MCF 10A (cell line): ENCODE data around the gene SH3BP5. TPM values are rescaled to one million over a fixed set of nuclear protein-coding genes. Genes with fewer than 3 reads are reported as not detected.
A peak's percentile ranks its signal among the peaks of the same experiment; 100 is the strongest.

ENCODE experiments used
- BruUV-seq: library from RNA; stranded (reverse); fragments of 400-500 nt; replicated peaks from 2 replicates; lab custom pipeline; 2021; lab: Mats Ljungman, UMichigan
- CTCF ChIA-PET: fragments of 300-600 bp; sonication (Branson Sonifier 250); formaldehyde crosslinking; extraction: SDS; loops from one replicate; lab custom pipeline; 2021; ENCODE audit warnings: antibody characterized with exemption, inconsistent platforms; lab: Yijun Ruan, JAX
- POLR2A ChIA-PET: fragments of 300-600, 350-650 bp; sonication (Branson Sonifier 250); formaldehyde crosslinking; extraction: SDS; loops from one replicate; lab custom pipeline; 2020; ENCODE audit warnings: antibody characterized with exemption, inconsistent platforms; lab: Yijun Ruan, JAX
- DNase-seq: peaks from one replicate; pipeline ENCODE4 v3.0.0-alpha.2; 2018; ENCODE audit not compliant: unreplicated experiment
- H3K27ac Mint-ChIP-seq: one replicate; pipeline ENCODE4 v1.8.0; 2022; ENCODE audit warnings: mild to moderate bottlenecking, low read depth, mixed read lengths; ENCODE audit not compliant: unreplicated experiment
- H3K27me3 Mint-ChIP-seq: one replicate; pipeline ENCODE4 v1.8.0; 2022; ENCODE audit warnings: mixed read lengths; ENCODE audit not compliant: insufficient read depth, unreplicated experiment
- H3K36me3 Mint-ChIP-seq: one replicate; pipeline ENCODE4 v1.8.0; 2022; ENCODE audit warnings: mild to moderate bottlenecking, moderate library complexity, mixed read lengths; ENCODE audit not compliant: insufficient read depth, unreplicated experiment
- H3K4me1 Mint-ChIP-seq: one replicate; pipeline ENCODE4 v1.8.0; 2022; ENCODE audit warnings: mixed read lengths; ENCODE audit not compliant: insufficient read depth, unreplicated experiment
- H3K4me3 Mint-ChIP-seq: one replicate; pipeline ENCODE4 v1.8.0; 2022; ENCODE audit warnings: mild to moderate bottlenecking, moderate library complexity, mixed read lengths; ENCODE audit not compliant: unreplicated experiment
- H3K9me3 Mint-ChIP-seq: one replicate; pipeline ENCODE4 v1.8.0; 2022; ENCODE audit warnings: mixed read lengths; ENCODE audit not compliant: unreplicated experiment
- intact Hi-C: fragments of 100-400 bp; cut with micrococcal nuclease; formaldehyde crosslinking; loops from 2 replicates; pipeline ENCODE4 v1.14.1; 2022
- total RNA-seq: library from RNA; stranded (reverse); gene quantifications from 2 replicates; pipeline ENCODE4 v1.2.3, GENCODE V29; 2022
- TF ChIP-seq, protein P1 (sequence below): fragments of 200-600 bp; IDR thresholded peaks from one replicate; pipeline ENCODE4 v1.8.0; 2022; ENCODE audit warnings: antibody characterized with exemption, mild to moderate bottlenecking; ENCODE audit not compliant: unreplicated experiment

The SH3BP5 gene
- total RNA-seq, 1 experiment from 2014 or later = 8.8 TPM

DNA sequence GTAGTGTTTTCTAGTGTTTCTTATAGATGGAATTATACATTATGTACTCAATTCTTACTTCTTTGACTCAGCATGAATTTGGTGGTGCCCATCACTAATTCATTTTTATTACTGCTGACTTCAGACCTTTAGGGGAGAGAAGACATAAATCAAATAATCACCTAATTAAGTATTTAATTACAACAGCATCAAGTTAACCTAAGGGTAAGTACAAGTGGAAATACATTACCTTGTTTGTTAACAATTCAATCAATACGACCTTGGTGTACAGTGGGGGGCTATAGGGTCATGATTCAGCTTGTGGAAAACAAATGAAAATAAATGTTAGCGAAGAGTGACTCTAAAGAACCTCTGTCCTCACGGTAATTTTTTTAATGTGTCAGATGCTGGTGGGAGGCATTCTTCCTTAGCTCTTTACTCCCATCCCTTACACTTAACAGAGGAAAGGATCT lies 126.9 kb downstream of the SH3BP5 start:
- TSS peak; percentile 92 for BruUV-seq
- intact Hi-C loops = loop anchor here (5.0 to 10.0 kb wide), 3 partner anchors 169 to 609 kb away; no protein-coding TSS in a partner anchor
- ChIA-PET POLR2A (interaction anchor here (0.6 to 6.9 kb wide), 29 partner anchors 9 to 1027 kb away, joined by 3 to 47 read pairs (median 4); partner anchors contain the start of genes EAF1, LSM3, METTL6 and MRPS25), CTCF (interaction anchor here (0.5 to 9.1 kb wide), 15 partner anchors 10 to 200 kb away, joined by 3 to 121 read pairs (median 3); no protein-coding TSS in a partner anchor)
- peak overlapping the region; percentile 81 for H3K4me3 Mint-ChIP-seq
- TF ChIP-seq, protein P1, sequence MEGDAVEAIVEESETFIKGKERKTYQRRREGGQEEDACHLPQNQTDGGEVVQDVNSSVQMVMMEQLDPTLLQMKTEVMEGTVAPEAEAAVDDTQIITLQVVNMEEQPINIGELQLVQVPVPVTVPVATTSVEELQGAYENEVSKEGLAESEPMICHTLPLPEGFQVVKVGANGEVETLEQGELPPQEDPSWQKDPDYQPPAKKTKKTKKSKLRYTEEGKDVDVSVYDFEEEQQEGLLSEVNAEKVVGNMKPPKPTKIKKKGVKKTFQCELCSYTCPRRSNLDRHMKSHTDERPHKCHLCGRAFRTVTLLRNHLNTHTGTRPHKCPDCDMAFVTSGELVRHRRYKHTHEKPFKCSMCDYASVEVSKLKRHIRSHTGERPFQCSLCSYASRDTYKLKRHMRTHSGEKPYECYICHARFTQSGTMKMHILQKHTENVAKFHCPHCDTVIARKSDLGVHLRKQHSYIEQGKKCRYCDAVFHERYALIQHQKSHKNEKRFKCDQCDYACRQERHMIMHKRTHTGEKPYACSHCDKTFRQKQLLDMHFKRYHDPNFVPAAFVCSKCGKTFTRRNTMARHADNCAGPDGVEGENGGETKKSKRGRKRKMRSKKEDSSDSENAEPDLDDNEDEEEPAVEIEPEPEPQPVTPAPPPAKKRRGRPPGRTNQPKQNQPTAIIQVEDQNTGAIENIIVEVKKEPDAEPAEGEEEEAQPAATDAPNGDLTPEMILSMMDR = no peak
- H3K27ac Mint-ChIP-seq = peak overlapping the region; percentile 91
- H3K9me3 Mint-ChIP-seq = no peaks in the 10 kb centered on the region
- peaks cover 13% of the 10 kb centered on the region for H3K4me1 Mint-ChIP-seq
- H3K36me3 Mint-ChIP-seq = peaks cover 19% of the 10 kb centered on the region
- no peak for DNase-seq
- H3K27me3 Mint-ChIP-seq = no peaks in the 10 kb centered on the region

Other genes with a start within 250 kb of the SH3BP5 start
- gene RBSN, start 233.4 kb downstream of the SH3BP5 start, total RNA-seq = 37.7 and 39.6 TPM in 2 replicates
- gene CAPN7, start 126.3 kb downstream of the SH3BP5 start, total RNA-seq = 48.4 and 55.2 TPM in 2 replicates
- 26.7 and 28.1 TPM in 2 replicates for gene METTL6, start 95.0 kb upstream of the SH3BP5 start, total RNA-seq
- 28.3 and 29.8 TPM in 2 replicates for gene EAF1, start 95.0 kb upstream of the SH3BP5 start, total RNA-seq
- 0.44 and 1.4 TPM in 2 replicates for gene COLQ, start 189.1 kb upstream of the SH3BP5 start, total RNA-seq